ENCODE measurements around the gene EXOC3L2.

- TF ChIP-seq, protein P1, sequence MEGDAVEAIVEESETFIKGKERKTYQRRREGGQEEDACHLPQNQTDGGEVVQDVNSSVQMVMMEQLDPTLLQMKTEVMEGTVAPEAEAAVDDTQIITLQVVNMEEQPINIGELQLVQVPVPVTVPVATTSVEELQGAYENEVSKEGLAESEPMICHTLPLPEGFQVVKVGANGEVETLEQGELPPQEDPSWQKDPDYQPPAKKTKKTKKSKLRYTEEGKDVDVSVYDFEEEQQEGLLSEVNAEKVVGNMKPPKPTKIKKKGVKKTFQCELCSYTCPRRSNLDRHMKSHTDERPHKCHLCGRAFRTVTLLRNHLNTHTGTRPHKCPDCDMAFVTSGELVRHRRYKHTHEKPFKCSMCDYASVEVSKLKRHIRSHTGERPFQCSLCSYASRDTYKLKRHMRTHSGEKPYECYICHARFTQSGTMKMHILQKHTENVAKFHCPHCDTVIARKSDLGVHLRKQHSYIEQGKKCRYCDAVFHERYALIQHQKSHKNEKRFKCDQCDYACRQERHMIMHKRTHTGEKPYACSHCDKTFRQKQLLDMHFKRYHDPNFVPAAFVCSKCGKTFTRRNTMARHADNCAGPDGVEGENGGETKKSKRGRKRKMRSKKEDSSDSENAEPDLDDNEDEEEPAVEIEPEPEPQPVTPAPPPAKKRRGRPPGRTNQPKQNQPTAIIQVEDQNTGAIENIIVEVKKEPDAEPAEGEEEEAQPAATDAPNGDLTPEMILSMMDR (conservative IDR thresholded peaks at IDR 0.05 in 1 of 2, IDR thresholded peaks at IDR 0.05 in 1 of 2; ENCODE audit: extremely low read depth in 1 of 2, insufficient read depth in 1 of 2, low read depth in 1 of 2, low read length in 2 of 2) = no peak
- TF ChIP-seq EZH2 (IDR thresholded peaks at IDR 0.05; ENCODE audit: borderline replicate concordance, low read length) = no peak
Observed at GRCh38 chr19:45280471-45280961, 35.3 kb upstream of the EXOC3L2 start.
